Measurements from ENCODE around the gene CHAD.
"Not testable (repeated sequence)": the region's sequence is repeated elsewhere in the genome, so short reads cannot be mapped to it uniquely, and the experiment has no call there.

The CHAD gene

GRCh38 chr17:50493744-50494143 is 25.1 kb upstream of the CHAD start:
- no peak for DNase-seq

DNA sequence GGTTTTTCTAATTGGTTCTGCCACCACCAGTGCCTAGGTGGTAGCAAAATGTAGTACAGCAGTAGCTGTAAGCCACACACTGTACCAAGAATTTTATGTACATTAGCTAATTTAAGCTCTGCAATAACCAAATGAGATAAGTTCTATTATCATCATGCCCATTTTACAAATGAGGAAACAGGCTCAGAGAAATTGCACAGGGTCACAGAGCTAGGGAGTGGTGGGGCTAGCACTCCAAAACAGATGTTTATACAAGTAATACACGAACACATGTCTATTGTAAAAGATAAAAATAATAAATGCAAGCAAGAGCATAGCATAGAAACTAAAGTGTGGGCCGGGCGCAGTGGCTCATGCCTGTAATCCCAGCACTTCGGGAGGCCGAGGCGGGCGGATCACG is 23.5 kb upstream of the CHAD start:
- no peak for DNase-seq

GRCh38 chr17:50491505-50491904 is 22.8 kb upstream of the CHAD start:
- no peak for DNase-seq

DNA sequence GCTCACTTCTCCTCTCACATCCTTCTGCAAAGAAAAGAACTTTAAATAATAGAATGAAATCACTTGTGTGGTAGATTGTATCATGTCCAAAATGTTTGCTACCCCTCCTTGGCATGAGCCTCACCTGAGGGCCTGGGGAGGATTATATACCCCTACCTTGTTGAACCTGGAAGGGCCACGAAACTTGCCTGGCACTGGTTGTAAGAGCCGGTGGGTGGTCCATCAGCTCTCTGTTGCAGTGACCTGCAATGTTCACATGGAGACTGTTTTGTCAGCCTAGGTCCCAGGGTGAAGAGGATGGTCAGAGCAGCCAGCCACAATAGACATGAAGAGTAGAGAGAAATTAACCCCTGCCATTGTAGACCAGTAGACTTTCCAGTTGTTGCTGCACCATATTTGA is 20.2 kb upstream of the CHAD start:
- no peak for DNase-seq

DNA sequence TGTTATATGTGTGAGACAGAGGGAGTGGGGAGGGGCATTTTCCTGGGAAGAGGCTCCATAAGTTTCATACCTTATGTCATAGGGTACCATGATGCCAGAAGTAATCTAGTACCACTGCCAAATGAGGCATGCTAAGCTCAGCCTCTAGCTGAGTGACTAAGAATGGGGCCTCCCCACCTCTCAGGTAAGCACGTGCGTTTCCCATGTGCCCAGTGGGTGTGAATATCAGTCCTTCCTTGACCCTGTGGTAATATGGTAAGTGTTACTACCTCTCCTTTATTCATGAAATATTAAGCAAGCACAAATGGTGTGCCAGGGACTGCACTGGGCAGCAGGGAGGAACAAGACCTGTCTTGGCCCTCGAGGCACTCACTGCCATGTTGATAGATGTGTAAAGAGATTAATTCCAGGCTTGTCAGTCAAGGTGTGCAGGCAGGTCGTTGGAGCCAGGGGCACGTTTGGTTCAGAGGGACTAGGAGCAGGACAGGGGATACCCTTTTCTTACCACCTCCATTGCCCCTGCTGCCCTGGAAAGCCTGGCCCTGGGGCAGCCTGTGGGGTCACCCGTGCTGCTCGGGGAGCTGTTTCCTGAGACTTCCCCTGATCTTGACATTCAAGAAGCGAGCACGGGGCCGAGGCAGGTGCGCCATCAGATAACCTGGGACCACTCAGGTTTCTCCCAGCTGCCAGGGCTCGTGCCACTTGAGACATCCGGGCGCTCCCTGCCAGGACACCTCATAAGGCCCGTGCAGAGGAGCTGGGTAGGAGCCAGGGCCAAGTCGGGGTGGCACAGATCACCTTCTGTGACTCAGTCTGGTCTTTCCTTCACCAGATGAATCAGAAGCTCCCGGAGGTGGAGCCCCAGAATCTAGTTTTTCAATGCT is 18.8 kb upstream of the CHAD start:
- DNase-seq, result no peak

- no peak for DNase-seq
Measured at GRCh38 chr17:50484386-50485155, 15.9 kb upstream of the CHAD start.

GRCh38 chr17:50483266-50483665 is 14.6 kb upstream of the CHAD start:
- DNase-seq, result no peak

DNA sequence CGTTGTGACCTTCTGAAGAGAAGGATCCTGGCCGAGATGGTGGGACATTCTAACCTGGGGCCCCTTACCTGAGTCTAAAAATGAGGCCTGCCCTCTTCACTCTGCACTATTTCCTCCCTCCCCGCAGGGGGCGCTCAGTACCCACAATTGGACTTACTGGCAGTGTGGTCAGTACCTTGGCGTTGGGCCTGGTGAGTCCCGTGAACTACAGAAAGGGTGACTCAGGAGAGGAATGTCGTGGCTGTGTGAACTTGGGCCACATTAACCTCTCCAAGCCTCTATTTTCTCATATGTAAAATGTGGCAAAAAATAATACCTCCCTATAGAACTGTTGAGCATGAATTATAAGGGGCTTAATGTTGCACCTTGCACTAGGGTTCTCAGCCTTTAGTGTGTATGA is 13.8 kb upstream of the CHAD start:
- DNase-seq, result no peak

DNA sequence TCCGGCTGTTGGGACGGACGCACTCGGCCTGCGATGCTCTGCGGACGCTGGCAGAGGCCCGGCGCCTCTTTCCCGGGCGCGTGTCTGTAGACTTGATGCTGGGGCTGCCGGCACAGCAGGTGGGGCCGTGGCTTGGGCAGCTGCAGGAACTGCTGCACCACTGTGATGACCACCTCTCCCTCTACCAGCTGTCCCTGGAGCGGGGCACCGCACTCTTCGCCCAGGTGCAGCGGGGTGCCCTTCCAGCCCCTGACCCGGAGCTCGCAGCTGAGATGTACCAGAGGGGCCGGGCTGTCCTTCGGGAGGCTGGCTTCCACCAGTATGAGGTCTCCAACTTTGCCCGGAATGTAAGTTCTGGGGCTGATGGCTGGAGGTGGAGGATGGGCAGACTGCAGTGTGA is 13.4 kb upstream of the CHAD start:
- DNase-seq, result no peak

DNA sequence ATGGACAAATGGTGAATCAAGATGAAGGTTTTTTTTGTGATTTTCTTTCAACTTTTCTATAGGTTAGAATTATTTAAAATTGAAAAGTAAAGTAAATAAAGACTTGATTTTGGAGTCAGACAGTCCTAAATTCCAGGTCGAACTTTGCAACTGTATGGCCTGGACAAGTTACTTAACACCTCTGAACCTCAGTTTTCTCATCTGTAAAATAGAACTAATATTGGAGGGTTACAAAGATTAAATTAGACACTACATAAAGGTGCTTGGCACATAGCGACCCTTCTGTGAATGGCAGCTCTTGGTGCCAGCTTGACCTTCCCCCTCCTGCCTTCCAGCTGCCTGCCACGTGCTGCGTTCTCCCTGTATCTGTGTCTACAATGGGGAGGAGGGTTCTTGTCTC is 13.0 kb upstream of the CHAD start:
- no peak for DNase-seq

DNA sequence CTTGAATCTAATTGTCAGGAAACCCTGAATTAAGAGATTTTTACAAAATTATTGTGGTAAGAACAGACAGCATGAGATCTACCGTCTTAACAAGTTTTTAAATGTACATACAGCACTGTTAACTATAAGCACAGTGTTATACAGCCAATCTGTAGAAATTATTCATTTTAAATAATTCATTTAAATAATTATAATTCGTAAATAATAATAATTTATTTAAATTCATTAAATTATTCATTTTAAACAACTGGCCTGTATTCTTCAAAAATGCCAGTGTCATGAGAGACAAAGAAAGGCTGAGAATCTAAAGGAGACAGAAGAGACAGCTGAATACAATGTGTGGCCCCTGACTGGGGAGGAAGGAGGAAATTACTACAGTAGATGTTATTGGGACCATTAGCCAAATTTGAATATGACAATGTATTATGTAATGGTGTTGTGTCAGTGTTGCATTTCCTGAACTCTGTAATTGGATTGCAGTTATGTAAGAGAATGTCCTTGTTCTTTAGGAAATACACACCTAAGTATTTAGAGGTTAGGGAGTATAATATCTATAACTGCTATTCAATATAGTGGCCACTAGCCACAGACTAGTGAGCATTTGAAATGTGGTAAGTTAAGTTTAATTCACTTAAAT is 12.3 kb upstream of the CHAD start:
- DNase-seq, result no peak

DNA sequence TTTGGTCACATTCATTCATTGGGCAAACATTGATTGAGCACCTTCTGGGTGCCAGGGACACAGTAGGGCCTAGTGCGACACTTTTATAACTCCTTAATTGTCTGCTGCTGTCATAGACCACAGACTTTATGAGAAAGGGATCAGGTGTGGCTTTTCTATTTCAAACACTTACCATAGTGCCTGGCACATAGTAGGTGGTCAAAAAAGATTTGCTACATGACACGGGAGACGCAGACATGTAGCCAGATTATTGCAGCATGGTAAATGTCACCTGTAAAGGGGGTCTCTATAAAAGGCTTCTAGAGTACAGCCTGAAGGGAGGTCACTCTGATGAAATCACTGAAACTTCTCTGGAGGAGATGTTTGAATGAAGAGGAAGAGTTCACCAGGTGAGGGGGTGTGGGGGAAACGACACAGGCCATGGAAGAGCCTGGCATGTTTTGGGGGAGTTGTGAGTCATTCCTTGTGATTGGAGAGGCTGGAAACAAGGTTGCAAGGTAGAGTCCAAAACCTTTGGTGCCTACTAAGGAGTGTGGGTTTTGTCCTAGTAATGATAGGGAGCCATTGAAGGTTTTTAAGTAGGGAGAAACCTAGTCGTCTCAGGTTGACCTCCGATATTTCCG is 11.6 kb upstream of the CHAD start:
- no peak for DNase-seq

DNA sequence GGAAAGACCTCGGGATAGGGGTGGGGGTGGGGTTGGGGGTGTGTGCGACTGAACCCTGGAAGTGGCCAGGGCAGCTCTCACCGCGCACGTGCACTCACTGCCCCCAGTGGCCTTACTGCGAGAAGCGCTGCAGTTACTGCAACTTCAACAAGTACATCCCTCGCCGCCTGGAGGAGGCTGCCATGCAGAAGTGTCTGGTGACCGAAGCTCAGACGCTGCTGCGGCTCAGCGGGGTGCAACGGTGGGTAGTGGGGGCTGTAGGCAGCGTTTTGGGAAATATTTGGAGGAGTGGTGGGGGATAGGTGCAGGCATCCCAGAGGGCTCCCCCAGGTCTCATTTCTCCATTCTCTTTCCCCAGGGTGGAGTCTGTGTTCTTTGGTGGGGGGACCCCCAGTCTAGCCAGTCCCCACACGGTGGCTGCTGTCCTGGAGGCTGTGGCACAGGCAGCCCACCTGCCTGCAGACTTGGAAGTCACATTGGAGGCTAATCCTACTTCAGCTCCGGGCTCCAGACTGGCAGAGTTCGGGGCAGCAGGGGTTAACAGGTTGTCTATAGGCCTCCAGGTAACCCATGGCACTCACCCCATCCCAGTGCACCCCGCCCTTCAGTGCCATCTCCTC is 11.0 kb upstream of the CHAD start:
- DNase-seq, result no peak

DNA sequence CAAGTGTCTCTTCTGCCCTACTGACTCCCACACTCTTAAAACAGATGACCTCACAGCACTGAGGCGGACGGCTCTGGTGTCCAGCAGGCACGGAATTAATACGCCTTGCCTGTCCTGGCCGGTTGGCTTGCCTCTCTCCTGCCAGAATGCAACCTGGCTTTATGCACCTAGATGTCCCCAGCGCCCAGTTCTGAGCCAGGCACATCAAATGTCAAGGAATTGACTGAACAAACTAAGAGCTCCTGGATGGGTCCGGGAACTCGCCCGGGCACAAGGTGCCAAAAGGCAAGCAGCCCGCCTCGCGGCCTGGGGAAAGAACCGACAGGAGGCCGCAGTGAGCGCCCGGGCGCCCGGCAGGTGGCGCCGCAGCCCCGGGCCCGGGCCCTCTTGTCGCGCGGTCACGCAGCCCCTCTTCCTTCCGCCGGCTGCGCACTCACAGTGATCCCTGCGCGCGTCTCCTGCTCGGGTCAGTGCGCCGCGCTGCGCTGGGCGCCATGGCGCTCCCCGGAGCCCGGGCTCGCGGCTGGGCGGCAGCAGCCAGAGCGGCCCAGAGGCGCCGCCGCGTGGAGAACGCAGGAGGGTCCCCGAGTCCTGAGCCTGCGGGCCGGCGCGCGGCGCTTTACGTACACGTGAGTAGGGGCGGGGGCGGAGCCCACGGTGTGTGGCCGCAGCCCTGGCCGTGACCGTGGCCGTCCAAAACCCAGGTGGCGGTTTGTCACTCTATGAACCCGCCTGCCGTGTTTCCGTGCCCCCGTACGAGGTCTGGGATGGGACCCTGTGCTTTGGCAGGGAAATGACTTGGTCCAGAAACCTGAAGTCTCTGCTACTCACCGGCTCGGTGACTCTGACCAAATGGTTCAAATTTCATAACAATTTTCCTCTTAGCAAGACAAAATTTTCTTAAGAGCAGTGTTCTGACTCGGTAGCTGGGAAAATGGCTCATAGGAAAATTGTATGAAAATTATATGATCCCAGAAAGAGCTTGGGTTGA is 10.0 kb upstream of the CHAD start, which contains the start of gene RSAD1:
Gene RSAD1 (plus strand): TSS at position 470 of the 991 bp plus-strand sequence. CDS start 25 bp downstream, at position 495.
- no peak for DNase-seq

DNA sequence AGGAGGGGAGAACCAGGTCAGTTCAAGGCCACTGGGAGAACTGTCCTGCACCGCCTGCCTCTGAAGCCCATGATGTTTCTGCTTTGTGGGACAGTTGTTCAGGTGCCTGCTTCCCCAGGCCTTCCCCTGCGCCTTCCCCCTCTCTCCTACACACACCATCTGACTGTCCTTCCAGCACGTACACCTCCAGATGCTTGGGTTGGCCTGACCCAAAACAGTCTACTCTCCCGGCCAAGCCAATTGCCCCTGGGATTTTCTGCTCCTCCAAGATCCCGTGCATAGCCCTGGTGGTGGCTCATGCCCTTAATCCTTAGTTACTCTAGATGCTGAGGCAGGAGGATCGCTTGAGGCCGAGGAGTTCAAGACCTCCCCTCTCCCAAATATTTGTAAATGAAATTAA is 9.3 kb upstream of the CHAD start:
- DNase-seq, result no peak

- no peak for DNase-seq
Measured at GRCh38 chr17:50476545-50477315, 8.1 kb upstream of the CHAD start.

DNA sequence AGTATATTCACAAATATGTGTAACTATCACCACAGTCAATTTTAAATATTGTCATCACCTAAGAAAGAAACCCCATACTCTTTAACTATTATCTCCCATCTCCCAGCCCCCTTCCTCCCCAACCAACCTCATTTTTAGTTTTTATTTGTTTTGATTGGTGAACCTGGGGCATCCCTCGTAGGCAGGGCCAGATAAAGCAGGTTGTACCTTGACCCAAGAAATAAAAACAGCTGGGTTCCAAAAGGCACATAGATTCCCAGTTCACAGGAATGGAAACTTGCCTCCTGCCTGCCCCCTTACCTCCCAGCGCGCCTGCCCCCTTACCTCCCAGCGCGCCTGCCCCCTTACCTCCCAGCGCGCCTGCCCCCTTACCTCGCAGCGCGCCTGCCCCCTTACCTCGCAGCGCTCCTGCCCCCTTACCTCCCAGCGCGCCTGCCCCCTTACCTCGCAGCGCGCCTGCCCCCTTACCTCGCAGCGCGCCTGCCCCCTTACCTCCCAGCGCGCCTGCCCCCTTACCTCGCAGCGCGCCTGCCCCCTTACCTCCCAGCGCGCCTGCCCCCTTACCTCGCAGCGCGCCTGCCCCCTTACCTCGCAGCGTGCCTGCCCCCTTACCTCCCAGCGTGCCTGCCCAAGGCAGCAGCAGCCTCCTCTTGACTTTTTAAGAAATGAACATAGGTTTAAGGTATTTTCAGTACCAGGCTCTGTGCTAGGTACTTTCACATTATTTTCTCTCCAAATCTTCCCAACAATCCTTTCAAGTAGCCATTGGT is 7.3 kb upstream of the CHAD start:
- not testable (repeated sequence) for DNase-seq

- DNase-seq, result no peak
Measured at GRCh38 chr17:50475362-50475761, 6.7 kb upstream of the CHAD start.

DNA sequence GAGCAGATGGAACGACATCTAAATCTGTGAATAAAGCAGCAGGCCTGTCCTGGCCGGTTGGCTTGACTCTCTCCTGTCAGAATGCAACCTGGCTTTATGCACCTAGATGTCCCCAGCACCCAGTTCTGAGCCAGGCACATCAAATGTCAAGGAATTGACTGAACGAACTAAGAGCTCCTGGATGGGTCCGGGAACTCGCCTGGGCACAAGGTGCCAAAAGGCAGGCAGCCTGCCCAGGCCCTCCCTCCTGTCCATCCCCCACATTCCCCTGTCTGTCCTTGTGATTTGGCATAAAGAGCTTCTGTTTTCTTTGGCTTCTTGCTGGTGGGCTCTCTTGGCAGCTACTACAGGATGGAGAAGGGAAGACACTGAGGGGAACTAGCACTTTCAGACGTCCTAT is 5.8 kb upstream of the CHAD start:
- DNase-seq, result no peak

- DNase-seq, result no peak
Measured at GRCh38 chr17:50473901-50474300, 5.2 kb upstream of the CHAD start.
